NCI-H1105 treated with DMSO at 0.1 percent for 48 hours (cell line): ENCODE measurements around the gene WDFY4.

ENCODE experiments used
- DNase-seq: peaks from one replicate; lab custom pipeline; 2025; lab: John Stamatoyannopoulos, UW

The WDFY4 gene

GRCh38 chr10:48656241-48656913, 28.3 kb upstream of the WDFY4 start:
- peak; percentile 71 for DNase-seq

GRCh38 chr10:48656914-48657305, 27.8 kb upstream of the WDFY4 start:
- DNase-seq: no peak

GRCh38 chr10:48657416-48657815, 27.3 kb upstream of the WDFY4 start:
- DNase-seq: no peak

- peak; percentile 16 for DNase-seq
These were observed 26.3 kb upstream of the WDFY4 start for GRCh38 chr10:48658243-48658974.

- no peak for DNase-seq
These were observed 25.8 kb upstream of the WDFY4 start for GRCh38 chr10:48658975-48659269.

GRCh38 chr10:48659790-48660189, 24.9 kb upstream of the WDFY4 start:
- peak; percentile 23 for DNase-seq

GRCh38 chr10:48661441-48661840, 23.2 kb upstream of the WDFY4 start:
- DNase-seq: no peak

GRCh38 chr10:48667960-48668590, 16.6 kb upstream of the WDFY4 start:
- no peak for DNase-seq

GRCh38 chr10:48670978-48671913, 13.4 kb upstream of the WDFY4 start:
- no peak for DNase-seq

- DNase-seq: no peak
These were observed 12.6 kb upstream of the WDFY4 start for GRCh38 chr10:48671914-48672595.

GRCh38 chr10:48672596-48673265, 11.9 kb upstream of the WDFY4 start:
- DNase-seq: no peak

GRCh38 chr10:48677625-48678024, 7.0 kb upstream of the WDFY4 start:
- no peak for DNase-seq

- DNase-seq: no peak
These were observed 6.6 kb upstream of the WDFY4 start for GRCh38 chr10:48678041-48678440.

GRCh38 chr10:48681740-48682139, 2.9 kb upstream of the WDFY4 start:
- DNase-seq: no peak

- no peak for DNase-seq
These were observed 2.4 kb upstream of the WDFY4 start for GRCh38 chr10:48682265-48682664.

GRCh38 chr10:48683424-48683823, 1.2 kb upstream of the WDFY4 start:
- DNase-seq: no peak

- DNase-seq: no peak
These were observed 805 bp upstream of the WDFY4 start for GRCh38 chr10:48683868-48684267.

GRCh38 chr10:48684463-48684791, 246 bp upstream of the WDFY4 start:
- DNase-seq: no peak

- DNase-seq: no peak
These were observed 1.1 kb downstream of the WDFY4 start for GRCh38 chr10:48685731-48686130.

GRCh38 chr10:48690791-48691660, 6.4 kb downstream of the WDFY4 start:
- DNase-seq: no peak
